Body of pancreas (tissue), 4 donors: ENCODE results near the gene KIF18B.

Experiments
- POLR2A ChIP-seq, 3 donors: fragments of 450-650 bp; IDR thresholded peaks; one replicate each; pipeline ENCODE4 v1.6.1; 2016; ENCODE audit warnings: antibody characterized with exemption in 3 of 3, mild to moderate bottlenecking in 2 of 3
- TF ChIP-seq, protein P1 (sequence below), 7 experiments: fragments of 450-650 bp in 4 of 7; fragments of 200-600 bp in 3 of 7; sonication (generic) in 3 of 7; IDR thresholded peaks; one replicate each; pipeline ENCODE4 v1.5.1; 2016 to 2019; ENCODE audit warnings: antibody characterized with exemption in 7 of 7

DNA sequence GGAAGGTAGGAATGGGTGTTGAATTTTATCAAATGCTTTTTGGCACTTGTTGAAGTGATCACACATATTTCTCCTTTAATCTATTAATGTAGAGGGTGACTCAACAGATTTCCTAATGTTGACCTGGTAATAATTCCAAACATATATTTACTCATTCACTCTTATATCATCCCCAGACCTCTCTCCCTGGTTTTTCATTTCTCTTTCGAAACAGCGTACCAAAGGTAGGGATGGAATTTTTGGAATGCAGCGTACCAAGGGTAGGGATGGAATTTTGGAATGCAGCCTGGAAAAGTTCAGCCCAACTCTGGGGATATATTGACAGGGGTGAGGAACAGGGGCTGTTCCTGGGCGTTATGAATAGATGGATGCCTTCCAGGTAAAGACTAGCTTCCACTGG is 7.3 kb downstream of the KIF18B start:
- no peak for TF ChIP-seq POLR2A (IDR thresholded peaks at IDR 0.05)
- TF ChIP-seq, protein P1, sequence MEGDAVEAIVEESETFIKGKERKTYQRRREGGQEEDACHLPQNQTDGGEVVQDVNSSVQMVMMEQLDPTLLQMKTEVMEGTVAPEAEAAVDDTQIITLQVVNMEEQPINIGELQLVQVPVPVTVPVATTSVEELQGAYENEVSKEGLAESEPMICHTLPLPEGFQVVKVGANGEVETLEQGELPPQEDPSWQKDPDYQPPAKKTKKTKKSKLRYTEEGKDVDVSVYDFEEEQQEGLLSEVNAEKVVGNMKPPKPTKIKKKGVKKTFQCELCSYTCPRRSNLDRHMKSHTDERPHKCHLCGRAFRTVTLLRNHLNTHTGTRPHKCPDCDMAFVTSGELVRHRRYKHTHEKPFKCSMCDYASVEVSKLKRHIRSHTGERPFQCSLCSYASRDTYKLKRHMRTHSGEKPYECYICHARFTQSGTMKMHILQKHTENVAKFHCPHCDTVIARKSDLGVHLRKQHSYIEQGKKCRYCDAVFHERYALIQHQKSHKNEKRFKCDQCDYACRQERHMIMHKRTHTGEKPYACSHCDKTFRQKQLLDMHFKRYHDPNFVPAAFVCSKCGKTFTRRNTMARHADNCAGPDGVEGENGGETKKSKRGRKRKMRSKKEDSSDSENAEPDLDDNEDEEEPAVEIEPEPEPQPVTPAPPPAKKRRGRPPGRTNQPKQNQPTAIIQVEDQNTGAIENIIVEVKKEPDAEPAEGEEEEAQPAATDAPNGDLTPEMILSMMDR (IDR thresholded peaks at IDR 0.05), result no peak
